Uterus (tissue), 2 donors: Measurements from ENCODE around the gene SEC14L5.

Source experiments
- POLR2A ChIP-seq, 2 donors: fragments of 450-650 bp; IDR thresholded peaks; one replicate each; pipeline ENCODE4 v1.6.1; 2016; ENCODE audit warnings: antibody characterized with exemption in 2 of 2, mild to moderate bottlenecking in 1 of 2, moderate library complexity in 1 of 2
- TF ChIP-seq, protein P1 (sequence below), 4 experiments: fragments of 200-600 bp in 2 of 4; fragments of 450-650 bp in 2 of 4; sonication (generic) in 2 of 4; IDR thresholded peaks; one replicate each; pipeline ENCODE4 v1.5.1; 2016 to 2019; ENCODE audit warnings: antibody characterized with exemption in 4 of 4, mild to moderate bottlenecking in 2 of 4, moderate library complexity in 1 of 4

DNA sequence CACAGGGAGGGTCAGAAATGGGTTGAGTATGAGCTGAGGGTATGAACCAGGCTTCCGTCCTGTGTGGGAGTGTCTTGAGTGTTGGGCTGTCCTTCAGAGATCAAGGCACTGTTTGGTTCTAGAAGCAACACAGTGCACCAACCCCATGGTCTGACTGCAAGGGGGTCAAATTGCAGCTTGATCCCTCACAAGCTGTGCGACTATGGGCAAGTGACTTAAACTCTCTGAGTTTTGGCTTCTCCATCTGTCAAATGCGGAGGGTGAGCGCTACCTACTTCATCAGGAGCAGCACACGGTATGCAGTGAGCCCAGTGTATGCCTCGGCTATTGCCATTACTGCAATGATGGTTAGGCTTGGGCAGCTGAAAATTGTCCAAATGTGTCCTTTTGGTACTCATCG lies 21.0 kb downstream of the SEC14L5 start:
- TF ChIP-seq, protein P1, sequence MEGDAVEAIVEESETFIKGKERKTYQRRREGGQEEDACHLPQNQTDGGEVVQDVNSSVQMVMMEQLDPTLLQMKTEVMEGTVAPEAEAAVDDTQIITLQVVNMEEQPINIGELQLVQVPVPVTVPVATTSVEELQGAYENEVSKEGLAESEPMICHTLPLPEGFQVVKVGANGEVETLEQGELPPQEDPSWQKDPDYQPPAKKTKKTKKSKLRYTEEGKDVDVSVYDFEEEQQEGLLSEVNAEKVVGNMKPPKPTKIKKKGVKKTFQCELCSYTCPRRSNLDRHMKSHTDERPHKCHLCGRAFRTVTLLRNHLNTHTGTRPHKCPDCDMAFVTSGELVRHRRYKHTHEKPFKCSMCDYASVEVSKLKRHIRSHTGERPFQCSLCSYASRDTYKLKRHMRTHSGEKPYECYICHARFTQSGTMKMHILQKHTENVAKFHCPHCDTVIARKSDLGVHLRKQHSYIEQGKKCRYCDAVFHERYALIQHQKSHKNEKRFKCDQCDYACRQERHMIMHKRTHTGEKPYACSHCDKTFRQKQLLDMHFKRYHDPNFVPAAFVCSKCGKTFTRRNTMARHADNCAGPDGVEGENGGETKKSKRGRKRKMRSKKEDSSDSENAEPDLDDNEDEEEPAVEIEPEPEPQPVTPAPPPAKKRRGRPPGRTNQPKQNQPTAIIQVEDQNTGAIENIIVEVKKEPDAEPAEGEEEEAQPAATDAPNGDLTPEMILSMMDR (IDR thresholded peaks at IDR 0.05): no peak
- TF ChIP-seq POLR2A (IDR thresholded peaks at IDR 0.05): no peak
